GM15510 (cell line): Measurements from ENCODE around the gene CTIF.

Experiments used
- POLR2A ChIP-seq: IDR thresholded peaks from 3 replicates; pipeline ENCODE4 v1.6.1; 2011; ENCODE audit warnings: borderline replicate concordance; ENCODE audit not compliant: insufficient read length; ENCODE audit errors: extremely low read depth

The CTIF gene

DNA sequence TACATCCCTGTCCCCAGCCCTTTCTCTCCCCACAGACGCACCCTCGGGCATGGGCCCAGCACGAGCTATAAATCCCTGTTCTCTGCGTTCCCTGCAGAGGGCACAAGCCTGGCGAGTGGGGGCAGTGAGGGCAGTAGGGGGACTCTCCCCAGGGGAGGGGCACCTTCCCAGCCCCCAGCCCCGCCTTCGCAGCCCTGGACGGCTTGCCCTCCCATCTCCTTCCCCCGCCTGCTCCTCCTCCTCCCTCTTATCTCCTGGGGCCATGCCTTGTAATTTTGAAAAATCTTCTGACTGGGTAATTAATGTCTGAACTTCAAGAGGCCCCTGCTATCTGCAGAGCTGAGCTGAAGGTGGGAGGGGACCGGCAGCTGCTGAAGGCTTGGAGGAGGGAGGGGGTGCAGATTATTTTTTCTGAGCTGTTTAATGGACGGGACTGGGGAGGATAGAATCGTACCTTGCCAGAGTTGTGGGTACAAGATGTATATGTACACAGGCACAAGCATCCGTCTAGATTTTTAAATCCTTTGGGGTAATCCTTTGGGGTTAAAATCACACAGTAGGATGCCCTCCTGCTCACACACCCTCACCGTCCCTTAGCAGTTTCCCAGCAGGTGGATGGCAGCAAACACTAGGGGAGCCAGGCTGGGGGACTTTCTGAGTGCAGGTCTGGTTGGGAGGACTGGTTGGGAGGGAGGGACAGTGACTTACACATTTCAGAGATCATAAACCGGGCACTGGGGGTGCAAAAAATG is 290.0 kb downstream of the CTIF start:
- no peak for TF ChIP-seq POLR2A

DNA sequence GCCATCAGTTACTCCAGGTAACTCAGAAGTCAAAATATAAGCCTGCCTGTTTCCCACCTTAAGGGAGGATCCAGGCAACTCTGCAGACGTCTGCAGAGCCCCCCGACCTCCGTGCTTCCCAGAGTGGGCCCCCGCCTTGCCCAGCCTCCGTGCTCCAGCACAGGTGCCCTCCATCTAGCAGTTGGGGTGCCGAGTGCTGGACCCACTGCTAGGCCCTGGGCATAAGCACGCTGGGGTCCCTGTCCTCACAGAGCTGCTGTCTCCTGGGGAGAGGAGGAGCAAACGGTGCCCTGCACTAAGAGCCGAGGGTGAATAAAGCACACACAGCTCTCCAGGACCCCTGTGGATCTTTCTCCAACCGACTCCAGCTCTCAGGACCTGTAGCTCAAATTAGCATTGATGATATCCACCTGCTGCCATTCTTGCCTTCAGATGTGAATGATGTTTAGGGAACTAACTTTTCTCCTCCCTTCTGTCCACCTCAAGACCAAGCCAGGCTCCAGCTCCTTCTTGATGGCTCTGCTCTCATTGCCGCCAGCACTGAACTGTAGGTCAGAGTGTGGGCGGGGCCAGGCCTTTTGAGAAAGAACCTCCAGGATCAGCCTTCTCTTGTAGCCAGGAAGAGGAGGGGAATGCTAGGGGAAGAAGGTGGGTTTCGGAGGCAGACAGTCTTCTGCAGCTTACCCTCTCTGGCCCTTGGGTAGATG is 290.8 kb downstream of the CTIF start:
- no peak for TF ChIP-seq POLR2A

DNA sequence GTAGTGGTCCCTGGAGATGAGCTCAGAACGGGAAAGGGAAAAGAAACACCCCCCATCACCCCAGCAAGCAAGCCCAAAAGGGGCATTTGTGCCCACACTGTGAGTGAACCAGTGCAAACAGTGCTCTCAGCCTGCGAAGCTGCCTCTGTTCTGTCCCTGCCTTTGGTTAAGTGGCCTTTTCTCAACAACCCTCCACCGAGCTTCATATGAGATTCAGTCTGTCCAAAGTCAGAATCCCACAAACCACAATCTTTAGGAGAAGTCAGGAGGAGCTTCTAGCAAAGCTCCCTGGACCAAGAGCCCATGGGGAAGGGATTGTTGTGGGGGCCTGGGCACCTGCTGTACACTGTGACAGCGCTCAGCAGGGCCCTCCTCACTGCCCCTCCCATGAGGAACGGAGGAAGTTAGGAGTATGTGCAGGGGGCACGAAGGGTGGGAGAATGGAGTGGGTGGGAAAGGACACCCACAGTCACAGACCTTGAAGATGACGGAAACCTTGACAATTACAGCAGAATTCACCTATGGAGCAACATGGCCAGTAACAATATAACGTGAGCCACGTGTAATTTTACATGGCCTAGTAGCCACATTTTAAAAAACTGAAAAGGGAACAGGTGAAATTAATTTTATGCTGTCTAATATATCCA is 292.4 kb downstream of the CTIF start:
- TF ChIP-seq POLR2A, result no peak

DNA sequence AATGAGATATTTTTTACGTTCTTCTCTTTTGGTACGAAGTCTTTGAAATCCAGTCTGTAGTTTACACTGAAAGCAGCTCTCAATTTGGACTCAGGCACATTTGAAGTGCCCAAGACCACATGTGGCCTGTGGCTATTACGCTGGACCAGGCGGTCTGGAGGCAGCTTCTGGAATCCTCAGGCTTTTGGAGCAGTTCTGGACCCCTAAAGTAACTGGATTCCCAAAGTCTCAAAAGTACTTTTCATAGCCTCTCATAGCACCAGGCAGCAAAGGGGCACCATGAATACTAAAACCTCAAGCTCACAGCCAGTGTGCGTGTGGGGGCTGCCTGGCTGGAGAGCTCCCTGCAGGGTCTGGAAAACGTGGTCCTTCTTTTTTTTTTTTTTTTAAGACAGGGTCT is 293.0 kb downstream of the CTIF start:
- TF ChIP-seq POLR2A, result no peak

DNA sequence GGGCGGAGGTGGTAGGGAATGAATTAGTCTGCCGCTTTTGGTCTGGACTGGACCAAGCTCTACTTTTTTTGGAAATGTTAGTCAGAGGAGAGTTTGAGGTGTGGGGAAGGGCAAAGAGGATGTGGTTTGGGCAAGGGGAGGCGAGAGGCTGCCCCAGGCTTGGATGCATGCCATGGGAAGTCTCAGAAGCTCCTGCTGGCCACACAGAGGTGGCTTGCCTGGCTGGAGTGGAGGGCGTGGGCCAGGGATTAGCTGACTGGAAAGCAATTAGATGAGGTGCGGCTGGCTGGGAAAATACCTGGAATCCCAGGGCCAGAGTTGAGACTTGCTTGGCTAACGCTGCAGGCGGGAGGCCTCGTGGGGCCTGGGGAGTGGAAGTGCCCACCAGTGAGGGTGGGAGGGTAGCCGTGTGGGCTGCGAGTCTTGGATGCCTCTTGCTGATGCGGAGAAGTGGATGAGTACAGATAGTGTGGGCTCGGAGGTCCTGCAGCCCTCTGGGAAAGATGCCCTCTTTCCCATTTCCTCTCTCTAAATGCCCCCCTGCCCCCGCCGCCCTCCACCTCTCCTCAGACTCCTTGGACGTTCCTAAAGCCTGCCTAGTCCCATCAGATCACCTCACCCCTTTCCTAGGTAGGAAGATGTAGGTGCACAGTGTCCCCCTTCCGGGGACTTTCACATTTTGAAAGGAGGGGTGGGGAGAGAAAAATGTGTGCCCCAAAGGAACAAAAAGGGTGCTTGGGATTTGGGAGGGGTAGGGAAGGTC is 294.3 kb downstream of the CTIF start:
- TF ChIP-seq POLR2A, result no peak

DNA sequence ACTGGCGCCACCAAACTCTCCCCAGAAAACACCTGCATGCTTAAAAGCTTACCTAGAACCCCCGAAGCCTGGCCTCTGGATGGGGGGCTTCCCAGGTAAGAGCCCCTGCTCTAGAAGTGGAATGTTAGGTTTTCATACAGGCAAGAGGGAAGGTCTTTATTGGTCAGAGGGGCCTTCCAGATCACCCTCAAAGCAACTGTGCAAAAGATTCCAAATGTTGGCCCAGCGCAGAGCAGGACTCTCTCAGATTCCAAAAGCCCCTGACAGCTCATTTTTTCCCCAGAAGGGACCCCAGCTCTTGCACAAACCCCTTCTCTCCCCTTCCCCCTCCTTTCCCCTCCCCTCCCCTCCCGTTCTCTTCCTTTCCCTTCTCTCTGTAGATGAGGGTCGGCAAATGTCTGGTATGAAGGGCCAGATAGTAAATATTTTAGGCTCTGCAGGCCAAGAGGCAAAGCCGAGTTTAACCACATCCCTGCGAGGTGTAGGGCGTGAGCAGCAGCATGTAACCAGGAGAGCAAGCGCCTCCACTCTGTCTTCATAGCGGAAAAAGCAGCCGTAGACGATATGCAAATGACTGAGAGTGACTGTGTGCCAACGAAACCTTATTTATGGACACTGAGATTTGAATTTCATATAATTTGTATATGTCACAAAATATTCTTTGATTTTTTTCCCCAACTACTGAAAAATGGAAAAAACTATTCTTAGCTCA is 295.0 kb downstream of the CTIF start:
- peak; percentile 55 for TF ChIP-seq POLR2A

DNA sequence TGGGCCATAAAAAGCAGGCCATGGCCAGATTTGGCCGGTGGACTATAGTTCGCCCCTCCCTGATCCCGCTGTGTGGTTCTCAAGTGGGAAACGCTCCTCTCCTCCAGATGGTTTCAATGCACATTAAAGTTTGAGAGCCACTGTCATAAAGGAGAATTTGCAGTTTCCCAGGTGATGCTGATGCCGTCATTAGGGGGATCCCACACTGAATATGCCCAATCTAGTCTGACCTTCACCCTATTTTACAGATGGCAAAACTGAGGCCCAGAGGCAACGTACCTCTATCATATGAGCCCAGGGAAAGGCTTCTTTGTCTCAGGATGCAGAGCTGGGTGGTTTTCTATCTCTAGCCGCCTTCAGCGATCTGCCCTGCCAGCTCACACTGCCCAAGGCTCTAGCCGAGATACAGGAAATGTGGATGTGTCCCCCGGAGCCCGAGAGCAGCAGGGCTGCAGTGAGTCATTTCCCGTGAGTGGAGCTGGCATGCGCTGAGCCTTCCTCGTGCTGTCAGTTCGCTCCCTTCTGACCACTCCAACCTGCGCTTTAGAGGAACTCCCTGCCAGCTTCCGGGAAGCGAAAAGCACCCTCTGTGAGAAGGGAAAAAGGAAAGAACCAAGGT is 295.7 kb downstream of the CTIF start:
- peak; percentile 36 for TF ChIP-seq POLR2A

DNA sequence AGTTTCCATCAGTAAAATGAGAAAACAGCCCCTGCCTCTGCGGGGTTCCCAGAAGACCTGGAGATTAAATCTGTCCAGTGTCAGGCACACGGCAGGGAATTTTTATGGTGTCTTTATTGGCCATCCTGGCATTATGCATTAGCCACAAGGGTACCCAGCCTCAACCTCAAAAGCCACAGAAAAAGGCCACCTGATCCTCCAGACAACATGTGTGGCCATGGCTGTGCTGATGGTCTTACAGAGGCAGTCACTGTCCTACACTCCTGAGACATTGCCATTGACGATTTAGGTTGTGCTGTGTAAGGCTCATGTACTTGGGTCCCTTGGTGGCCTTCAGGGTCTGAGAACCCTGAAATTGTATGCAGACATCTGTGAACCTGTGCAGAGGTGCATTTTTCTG is 296.3 kb downstream of the CTIF start:
- TF ChIP-seq POLR2A, result no peak

DNA sequence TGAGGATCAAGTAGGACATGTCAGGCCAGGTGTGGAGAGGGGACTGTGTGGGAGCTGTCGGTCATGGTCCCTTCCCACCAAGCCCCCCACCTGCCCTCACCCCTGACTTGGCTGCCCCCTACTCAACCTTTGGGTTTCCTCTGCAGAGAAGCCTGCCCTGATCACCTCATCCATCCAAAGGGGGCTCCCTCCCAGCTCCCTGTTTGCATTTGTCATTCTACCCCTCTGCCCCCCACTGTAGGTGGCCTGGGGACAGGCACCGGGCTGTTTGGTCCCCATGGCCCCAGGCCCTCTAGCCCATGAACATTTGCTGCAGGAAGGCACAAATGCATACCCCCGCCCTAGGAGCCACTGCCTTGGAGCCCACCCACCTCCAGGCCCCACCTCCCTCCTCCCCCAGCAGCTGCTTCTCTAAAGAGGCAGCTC is 296.9 kb downstream of the CTIF start:
- no peak for TF ChIP-seq POLR2A

DNA sequence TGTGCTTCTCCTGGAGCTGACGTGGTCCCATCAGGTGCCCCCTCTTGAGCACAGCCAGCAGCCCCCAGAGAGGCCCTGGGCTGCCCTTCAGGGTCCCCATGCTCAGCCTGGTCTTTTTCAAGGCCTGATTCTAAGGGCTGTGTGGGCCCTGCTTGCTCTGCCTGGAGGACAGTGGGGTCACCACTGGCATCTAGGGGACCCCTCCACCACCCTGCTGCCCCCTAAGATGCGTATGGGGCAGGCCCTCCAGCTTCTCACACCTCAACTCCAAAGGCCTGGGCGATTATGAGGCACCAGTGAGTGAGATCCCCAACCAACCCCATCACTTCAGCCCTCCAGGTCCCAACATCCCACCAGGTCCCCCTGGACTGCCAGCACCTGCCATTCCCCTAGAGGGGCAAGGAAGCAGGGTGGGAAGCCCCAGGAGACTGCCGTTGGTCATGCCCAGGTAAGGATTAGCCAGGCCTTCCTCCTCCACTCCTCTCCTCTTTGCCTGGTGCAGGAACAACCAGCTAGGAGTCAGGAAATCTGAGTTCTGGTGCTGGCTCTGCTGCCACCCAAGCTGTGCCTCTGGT is 297.5 kb downstream of the CTIF start:
- no peak for TF ChIP-seq POLR2A

DNA sequence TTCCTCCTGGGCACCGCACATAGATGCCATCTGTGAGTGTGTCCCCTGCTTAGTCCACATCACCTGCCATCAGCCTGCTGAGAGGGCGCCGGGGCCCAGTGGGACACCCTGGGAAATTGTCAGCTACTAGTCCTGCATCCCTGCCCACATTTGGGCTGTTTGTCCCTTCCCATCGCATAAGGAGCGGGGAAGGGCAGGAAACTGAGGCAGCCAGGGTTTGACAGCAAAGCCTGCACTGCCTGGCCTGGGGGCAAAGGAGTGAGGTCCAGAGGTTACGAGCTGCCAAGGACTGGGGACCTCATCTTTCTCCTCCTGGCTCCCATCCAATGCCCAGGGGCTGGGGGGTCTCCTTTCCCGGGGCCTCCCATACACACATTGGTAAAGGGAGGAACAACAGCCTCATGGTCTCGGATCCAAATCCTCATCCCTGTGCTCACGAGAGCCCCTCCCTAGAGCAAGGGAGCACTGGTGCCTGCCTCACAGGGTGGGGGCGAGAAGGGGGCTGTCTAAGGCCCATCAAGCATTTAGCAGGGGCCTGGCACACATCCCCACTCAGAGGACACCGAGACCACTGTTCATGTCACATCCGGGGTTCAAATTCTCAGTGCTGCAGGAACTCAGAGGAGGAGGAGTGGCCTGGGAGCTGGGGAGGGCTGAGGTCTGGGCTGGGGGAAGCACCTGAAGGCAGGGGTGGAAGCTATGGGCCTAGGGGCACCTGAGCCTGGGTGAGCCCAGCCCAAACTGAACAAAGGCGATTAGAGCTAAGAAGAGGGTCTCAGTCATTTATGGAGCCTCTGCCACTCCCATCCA is 298.2 kb downstream of the CTIF start:
- TF ChIP-seq POLR2A, result no peak

DNA sequence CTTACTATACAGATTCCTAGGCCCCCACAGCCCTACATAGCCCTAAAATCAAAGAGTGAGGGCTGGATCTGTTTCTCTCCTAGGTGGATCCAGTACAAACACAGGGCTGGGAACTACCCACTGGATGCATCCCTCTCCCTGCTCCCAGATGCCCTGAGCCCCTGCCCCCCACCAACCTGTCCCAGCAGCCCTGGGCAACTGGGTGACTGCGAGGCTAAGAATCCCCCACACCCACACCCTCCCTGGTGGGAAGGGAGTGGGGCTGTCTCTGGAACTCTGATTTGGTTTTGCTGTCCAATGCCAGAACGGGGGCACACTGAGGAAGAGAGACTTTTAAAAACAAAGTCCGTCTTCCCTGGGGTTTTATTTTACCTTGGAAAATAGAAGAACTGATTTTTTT is 298.8 kb downstream of the CTIF start:
- no peak for TF ChIP-seq POLR2A
